Measurements from ENCODE around the gene CYP27A1.

The CYP27A1 gene

GRCh38 chr2:218815649-218816048, 33.7 kb downstream of the CYP27A1 start:
- peaks cover 19% of the 10 kb centered on the region for H3K27me3 ChIP-seq
- TF ChIP-seq, protein P1, sequence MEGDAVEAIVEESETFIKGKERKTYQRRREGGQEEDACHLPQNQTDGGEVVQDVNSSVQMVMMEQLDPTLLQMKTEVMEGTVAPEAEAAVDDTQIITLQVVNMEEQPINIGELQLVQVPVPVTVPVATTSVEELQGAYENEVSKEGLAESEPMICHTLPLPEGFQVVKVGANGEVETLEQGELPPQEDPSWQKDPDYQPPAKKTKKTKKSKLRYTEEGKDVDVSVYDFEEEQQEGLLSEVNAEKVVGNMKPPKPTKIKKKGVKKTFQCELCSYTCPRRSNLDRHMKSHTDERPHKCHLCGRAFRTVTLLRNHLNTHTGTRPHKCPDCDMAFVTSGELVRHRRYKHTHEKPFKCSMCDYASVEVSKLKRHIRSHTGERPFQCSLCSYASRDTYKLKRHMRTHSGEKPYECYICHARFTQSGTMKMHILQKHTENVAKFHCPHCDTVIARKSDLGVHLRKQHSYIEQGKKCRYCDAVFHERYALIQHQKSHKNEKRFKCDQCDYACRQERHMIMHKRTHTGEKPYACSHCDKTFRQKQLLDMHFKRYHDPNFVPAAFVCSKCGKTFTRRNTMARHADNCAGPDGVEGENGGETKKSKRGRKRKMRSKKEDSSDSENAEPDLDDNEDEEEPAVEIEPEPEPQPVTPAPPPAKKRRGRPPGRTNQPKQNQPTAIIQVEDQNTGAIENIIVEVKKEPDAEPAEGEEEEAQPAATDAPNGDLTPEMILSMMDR (IDR thresholded peaks at IDR 0.05): no peak
- H3K36me3 ChIP-seq: no peaks in the 10 kb centered on the region
- H3K4me3 ChIP-seq (ENCODE audit: low read depth in 1 of 2, low read length in 1 of 2): no peak overlapping the region
- no peak overlapping the region for H3K27ac ChIP-seq
- peaks cover 0 to 4% of the 10 kb centered on the region in 2 experiments for H3K4me1 ChIP-seq (ENCODE audit: control insufficient read depth in 1 of 2, insufficient read depth in 1 of 2, low read depth in 1 of 2, low read length in 1 of 2)
- no peaks in the 10 kb centered on the region for H3K9me3 ChIP-seq

- H3K27ac ChIP-seq: no peak overlapping the region
Observed at GRCh38 chr2:218816561-218817011, 34.6 kb downstream of the CYP27A1 start.

GRCh38 chr2:218819093-218819492, 37.1 kb downstream of the CYP27A1 start:
- TF ChIP-seq, protein P1 (IDR thresholded peaks at IDR 0.05): no peak
- Histone ChIP-seq H3K4me3 (ENCODE audit: low read depth in 1 of 2, low read length in 1 of 2) (no peak overlapping the region), H3K4me1 (ENCODE audit: control insufficient read depth in 1 of 2, insufficient read depth in 1 of 2, low read depth in 1 of 2, low read length in 1 of 2) (no peaks in the 10 kb centered on the region), H3K27ac (no peak overlapping the region), H3K9me3 (no peaks in the 10 kb centered on the region), H3K36me3 (no peaks in the 10 kb centered on the region), H3K27me3 (peaks cover 40% of the 10 kb centered on the region)

More at GRCh38 chr2:218816561-218817011, 34.6 kb downstream of the CYP27A1 start:
- Histone ChIP-seq H3K4me1 (ENCODE audit: control insufficient read depth in 1 of 2, insufficient read depth in 1 of 2, low read depth in 1 of 2, low read length in 1 of 2) (peaks cover 0 to under 1% of the 10 kb centered on the region in 2 experiments), H3K4me3 (ENCODE audit: low read depth in 1 of 2, low read length in 1 of 2) (no peak overlapping the region), H3K27me3 (peaks cover 25% of the 10 kb centered on the region), H3K36me3 (no peaks in the 10 kb centered on the region), H3K9me3 (no peaks in the 10 kb centered on the region)
- TF ChIP-seq, protein P1 (IDR thresholded peaks at IDR 0.05): no peak

DNA sequence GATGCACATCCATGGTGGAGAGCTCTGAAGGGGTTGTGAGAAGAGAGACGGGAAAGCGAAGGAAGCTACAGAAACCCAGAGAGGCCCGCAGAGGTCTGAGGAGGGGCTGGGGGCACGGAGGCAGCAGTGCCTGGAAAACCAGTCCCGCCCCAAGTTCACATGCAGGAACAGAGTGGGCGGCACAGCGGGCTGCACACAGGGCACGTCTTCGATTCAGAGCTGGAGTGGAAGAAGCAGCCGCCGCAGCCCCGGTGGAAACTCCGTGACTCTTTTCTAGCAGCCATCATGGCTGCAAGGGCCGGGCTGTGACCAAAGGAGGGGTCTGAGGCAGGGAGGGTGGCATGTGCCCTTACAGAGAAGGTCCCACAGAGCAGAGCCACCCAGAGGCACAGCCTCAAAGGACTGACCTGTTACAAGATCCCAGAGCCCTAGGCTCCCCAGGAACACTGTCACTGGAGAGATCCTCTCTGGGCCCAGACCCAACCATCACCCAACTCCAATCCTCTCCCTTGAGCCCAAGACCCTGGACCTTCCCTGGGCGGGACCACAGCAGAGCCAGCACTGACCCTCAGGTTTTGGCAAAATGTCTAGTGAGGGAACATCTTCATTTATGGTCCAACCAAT, 38.9 kb downstream of the CYP27A1 start:
- H3K9me3 ChIP-seq: no peaks in the 10 kb centered on the region
- H3K4me3 ChIP-seq (ENCODE audit: low read depth in 1 of 2, low read length in 1 of 2): no peak overlapping the region
- H3K27ac ChIP-seq: no peak overlapping the region
- TF ChIP-seq, protein P1 (IDR thresholded peaks at IDR 0.05): no peak
- peaks cover 36% of the 10 kb centered on the region for H3K27me3 ChIP-seq
- H3K4me1 ChIP-seq (ENCODE audit: control insufficient read depth in 1 of 2, insufficient read depth in 1 of 2, low read depth in 1 of 2, low read length in 1 of 2): no peaks in the 10 kb centered on the region
- H3K36me3 ChIP-seq: no peaks in the 10 kb centered on the region

GRCh38 chr2:218821605-218822211, 39.8 kb downstream of the CYP27A1 start:
- Histone ChIP-seq H3K36me3 (no peaks in the 10 kb centered on the region), H3K27me3 (peaks cover 36% of the 10 kb centered on the region), H3K9me3 (no peaks in the 10 kb centered on the region), H3K4me3 (ENCODE audit: low read depth in 1 of 2, low read length in 1 of 2) (no peak overlapping the region), H3K27ac (no peak overlapping the region), H3K4me1 (ENCODE audit: control insufficient read depth in 1 of 2, insufficient read depth in 1 of 2, low read depth in 1 of 2, low read length in 1 of 2) (no peaks in the 10 kb centered on the region)
- TF ChIP-seq, protein P1 (IDR thresholded peaks at IDR 0.05): no peak
